ENCODE measurements around the gene NLRC5. TPM values are rescaled to one million over a fixed set of nuclear protein-coding genes. Genes with fewer than 3 reads are reported as not detected.

The NLRC5 gene
- total RNA-seq, 1 donor from 2014 or later, result not detected

DNA sequence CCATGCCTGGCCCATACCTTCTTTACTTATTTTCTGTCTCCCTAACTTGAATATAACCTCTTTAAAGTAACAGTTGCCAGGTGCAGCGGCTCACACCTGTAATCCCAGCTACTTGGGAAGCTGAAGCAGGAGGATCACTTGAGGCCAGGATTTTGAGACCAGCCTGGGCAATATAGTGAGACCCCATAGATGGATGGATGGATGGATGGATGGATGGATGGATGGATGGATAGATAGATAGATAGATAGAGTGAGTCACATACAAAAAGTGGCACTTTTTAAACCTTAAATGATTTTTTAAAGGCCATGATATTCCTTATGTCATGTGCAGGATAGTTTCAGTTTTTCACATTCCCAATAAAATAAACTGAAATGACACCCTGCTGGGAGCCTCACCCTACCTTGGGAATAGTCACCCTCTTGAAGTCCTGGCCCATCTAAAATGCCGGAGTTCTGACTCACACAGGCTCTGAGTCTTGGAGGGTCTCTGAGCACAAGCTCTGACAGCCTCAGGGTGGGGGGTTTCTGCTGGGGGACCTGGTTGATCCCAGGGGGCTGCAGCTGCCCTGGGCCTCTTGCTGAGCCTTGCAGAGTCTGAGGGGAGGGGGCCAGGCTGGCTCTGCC is 129.2 kb downstream of the NLRC5 start:
- no peak for DNase-seq (ENCODE audit: low spot score)
- H3K27me3 ChIP-seq, result no peaks in the 10 kb centered on the region
- peaks cover 17% of the 10 kb centered on the region for H3F3A ChIP-seq (ENCODE audit: low read depth)
- H4K20me1 ChIP-seq (ENCODE audit: low read depth), result no peaks in the 10 kb centered on the region
- Mint-ChIP-seq H3K27me3 (ENCODE audit: insufficient read depth, low read depth) (peaks cover 8% of the 10 kb centered on the region), H3K9me3 (no peaks in the 10 kb centered on the region), H3K4me1 (peaks cover 37% of the 10 kb centered on the region), H3K36me3 (peaks cover 13% of the 10 kb centered on the region), H3K4me3 (no peak overlapping the region), H3K27ac (no peak overlapping the region)
- no peaks in the 10 kb centered on the region for H3K36me3 ChIP-seq
- H3K4me1 ChIP-seq, result peaks cover 16% of the 10 kb centered on the region
- no peak overlapping the region for H2AFZ ChIP-seq (replicated peaks)
- H3K9ac ChIP-seq, result no peak overlapping the region
- no peak overlapping the region for H3K4me2 ChIP-seq
- H3K4me3 ChIP-seq, result no peak overlapping the region
- H3K79me2 ChIP-seq (ENCODE audit: low read depth), result no peaks in the 10 kb centered on the region
- H3K9me3 ChIP-seq (ENCODE audit: low read depth), result no peaks in the 10 kb centered on the region
- TF ChIP-seq EZH2phosphoT487 (IDR thresholded peaks at IDR 0.05) (no peak), EZH2 (IDR thresholded peaks at IDR 0.05) (no peak)
- TF ChIP-seq, protein P1, sequence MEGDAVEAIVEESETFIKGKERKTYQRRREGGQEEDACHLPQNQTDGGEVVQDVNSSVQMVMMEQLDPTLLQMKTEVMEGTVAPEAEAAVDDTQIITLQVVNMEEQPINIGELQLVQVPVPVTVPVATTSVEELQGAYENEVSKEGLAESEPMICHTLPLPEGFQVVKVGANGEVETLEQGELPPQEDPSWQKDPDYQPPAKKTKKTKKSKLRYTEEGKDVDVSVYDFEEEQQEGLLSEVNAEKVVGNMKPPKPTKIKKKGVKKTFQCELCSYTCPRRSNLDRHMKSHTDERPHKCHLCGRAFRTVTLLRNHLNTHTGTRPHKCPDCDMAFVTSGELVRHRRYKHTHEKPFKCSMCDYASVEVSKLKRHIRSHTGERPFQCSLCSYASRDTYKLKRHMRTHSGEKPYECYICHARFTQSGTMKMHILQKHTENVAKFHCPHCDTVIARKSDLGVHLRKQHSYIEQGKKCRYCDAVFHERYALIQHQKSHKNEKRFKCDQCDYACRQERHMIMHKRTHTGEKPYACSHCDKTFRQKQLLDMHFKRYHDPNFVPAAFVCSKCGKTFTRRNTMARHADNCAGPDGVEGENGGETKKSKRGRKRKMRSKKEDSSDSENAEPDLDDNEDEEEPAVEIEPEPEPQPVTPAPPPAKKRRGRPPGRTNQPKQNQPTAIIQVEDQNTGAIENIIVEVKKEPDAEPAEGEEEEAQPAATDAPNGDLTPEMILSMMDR (IDR thresholded peaks at IDR 0.05), result no peak
- no peak overlapping the region for H3K27ac ChIP-seq

DNA sequence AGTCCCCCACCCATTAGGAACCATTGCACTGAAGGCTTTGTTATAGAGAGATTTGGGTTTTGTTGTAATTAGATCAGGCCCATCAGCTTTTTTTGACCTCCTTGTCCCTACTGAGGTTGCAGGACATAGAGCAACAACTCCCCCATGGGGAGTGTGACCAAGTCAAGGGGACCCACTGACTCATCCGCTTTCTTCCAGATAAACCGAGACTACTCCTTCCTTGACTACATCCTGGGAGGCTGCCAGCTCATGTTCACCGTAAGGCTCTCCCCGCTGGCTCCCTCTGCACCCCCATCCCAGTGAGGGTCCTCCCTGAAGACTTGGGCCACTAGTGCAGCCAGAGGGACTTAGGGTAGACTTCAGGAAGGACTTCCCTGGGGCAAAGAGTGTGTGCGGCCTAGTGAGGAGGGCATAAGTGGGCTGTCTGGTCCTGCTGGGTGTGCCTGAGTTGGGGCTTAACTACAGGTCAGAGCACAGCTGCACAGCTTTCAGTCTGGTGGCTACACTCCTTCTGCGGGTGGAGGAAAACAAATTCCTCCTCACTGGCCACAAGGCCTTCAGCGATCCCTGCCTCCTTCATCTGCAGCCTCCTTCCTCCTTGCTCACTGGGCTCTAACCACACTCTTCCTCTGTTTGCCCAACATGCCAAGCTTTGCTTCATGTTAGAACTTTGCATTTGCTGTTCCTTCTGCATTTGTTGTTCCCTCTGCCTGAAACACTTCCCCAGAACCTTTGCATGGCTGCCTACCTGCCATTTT is 134.0 kb downstream of the NLRC5 start:
- Mint-ChIP-seq H3K4me3 (no peak overlapping the region), H3K27ac (peak overlapping the region; percentile 87)
- H4K20me1 ChIP-seq (ENCODE audit: low read depth), result no peaks in the 10 kb centered on the region

DNA sequence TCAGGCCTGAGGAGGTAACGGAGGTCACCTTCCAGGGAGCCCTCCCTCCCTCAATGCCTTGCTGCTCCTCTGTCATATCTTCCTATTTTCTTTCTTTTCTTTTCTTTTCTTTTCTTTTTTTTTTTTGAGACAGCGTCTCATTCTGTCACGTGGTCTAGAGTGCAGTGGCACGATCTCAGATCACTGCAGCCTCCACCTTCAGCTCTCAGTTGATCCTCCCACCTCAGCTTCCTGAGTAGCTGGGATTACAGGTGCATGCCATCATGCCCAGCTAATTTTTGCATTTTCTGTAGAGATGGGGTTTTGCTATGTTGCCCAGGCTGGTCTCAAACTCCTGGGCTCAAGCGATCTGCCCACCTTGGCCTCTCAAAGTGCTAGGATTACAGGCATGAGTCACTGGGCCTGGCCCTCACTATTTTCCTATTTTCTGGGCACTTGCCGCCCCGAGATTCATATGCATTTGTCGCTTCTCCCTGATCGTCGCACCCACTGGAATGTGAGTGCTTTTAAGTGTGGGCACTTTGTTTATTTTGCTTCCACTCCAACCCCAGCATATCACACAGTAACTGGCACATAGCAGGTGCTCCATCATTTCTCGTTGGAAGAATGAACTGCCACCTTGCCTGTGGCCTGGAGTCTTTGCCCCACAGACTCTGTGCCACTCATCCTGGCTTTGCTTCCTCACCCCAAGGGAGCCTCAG is 134.8 kb downstream of the NLRC5 start:
- Histone ChIP-seq H3K27me3 (no peaks in the 10 kb centered on the region), H3K9ac (no peak overlapping the region), H3K36me3 (no peaks in the 10 kb centered on the region), H3K9me3 (ENCODE audit: low read depth) (no peaks in the 10 kb centered on the region), H3K4me1 (peaks cover 5% of the 10 kb centered on the region), H3K79me2 (ENCODE audit: low read depth) (no peaks in the 10 kb centered on the region), H3K27ac (no peak overlapping the region), H4K20me1 (ENCODE audit: low read depth) (no peaks in the 10 kb centered on the region), H3K4me3 (no peak overlapping the region), H3F3A (ENCODE audit: low read depth) (no peaks in the 10 kb centered on the region), H3K4me2 (no peak overlapping the region), H2AFZ (replicated peaks) (no peak overlapping the region)
- Mint-ChIP-seq H3K27ac (peak overlapping the region; percentile 87), H3K27me3 (ENCODE audit: insufficient read depth, low read depth) (peaks cover 6% of the 10 kb centered on the region), H3K36me3 (peaks cover 16% of the 10 kb centered on the region), H3K4me1 (peaks cover 19% of the 10 kb centered on the region), H3K4me3 (no peak overlapping the region), H3K9me3 (no peaks in the 10 kb centered on the region)
- no peak for DNase-seq (ENCODE audit: low spot score)
- TF ChIP-seq EZH2 (IDR thresholded peaks at IDR 0.05) (no peak), EZH2phosphoT487 (IDR thresholded peaks at IDR 0.05) (no peak)
- TF ChIP-seq, protein P1 (IDR thresholded peaks at IDR 0.05), result no peak

More for the DNA sequence above, 134.0 kb downstream of the NLRC5 start:
- H3K9ac ChIP-seq, result no peak overlapping the region
- H3K27ac ChIP-seq, result no peak overlapping the region
- H3F3A ChIP-seq (ENCODE audit: low read depth), result no peaks in the 10 kb centered on the region
- H3K36me3 Mint-ChIP-seq, result peaks cover 12% of the 10 kb centered on the region
- H3K9me3 Mint-ChIP-seq, result no peaks in the 10 kb centered on the region
- no peaks in the 10 kb centered on the region for H3K27me3 ChIP-seq
- H3K4me1 ChIP-seq, result peaks cover 5% of the 10 kb centered on the region
- no peak for DNase-seq (ENCODE audit: low spot score)
- H3K4me2 ChIP-seq, result no peak overlapping the region
- TF ChIP-seq, protein P1 (IDR thresholded peaks at IDR 0.05), result no peak
- TF ChIP-seq EZH2 (IDR thresholded peaks at IDR 0.05) (no peak), EZH2phosphoT487 (IDR thresholded peaks at IDR 0.05) (no peak)
- H3K79me2 ChIP-seq (ENCODE audit: low read depth), result no peaks in the 10 kb centered on the region
- no peaks in the 10 kb centered on the region for H3K9me3 ChIP-seq (ENCODE audit: low read depth)
- no peak overlapping the region for H3K4me3 ChIP-seq
- peaks cover 19% of the 10 kb centered on the region for H3K4me1 Mint-ChIP-seq
- H3K27me3 Mint-ChIP-seq (ENCODE audit: insufficient read depth, low read depth), result peaks cover 6% of the 10 kb centered on the region
- no peak overlapping the region for H2AFZ ChIP-seq (replicated peaks)
- H3K36me3 ChIP-seq, result no peaks in the 10 kb centered on the region

Measured in neural progenitor cell (in vitro differentiated cells).